ENCODE results near the gene SPON2.

DNA sequence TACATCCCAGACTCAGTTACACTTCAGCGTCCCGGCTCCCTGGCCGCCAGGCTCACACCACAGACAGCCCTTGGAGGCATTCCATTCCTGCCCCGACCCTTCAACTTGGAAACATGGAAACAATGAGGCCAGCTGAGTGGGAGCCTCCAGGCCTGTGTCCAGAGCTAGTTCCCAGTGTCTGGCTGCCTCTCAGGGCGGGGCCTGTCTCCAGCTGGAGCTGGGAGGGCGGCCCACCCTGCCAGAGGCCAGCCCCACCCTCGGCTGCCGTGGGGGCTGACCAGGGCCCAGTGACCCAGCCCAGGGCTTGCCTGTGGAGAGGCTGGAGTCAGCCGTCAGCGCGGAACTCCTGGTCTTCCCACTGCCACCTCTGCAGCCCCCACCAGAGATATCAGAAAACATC lies 37.4 kb upstream of the SPON2 start:
- TF ChIP-seq, protein P1, sequence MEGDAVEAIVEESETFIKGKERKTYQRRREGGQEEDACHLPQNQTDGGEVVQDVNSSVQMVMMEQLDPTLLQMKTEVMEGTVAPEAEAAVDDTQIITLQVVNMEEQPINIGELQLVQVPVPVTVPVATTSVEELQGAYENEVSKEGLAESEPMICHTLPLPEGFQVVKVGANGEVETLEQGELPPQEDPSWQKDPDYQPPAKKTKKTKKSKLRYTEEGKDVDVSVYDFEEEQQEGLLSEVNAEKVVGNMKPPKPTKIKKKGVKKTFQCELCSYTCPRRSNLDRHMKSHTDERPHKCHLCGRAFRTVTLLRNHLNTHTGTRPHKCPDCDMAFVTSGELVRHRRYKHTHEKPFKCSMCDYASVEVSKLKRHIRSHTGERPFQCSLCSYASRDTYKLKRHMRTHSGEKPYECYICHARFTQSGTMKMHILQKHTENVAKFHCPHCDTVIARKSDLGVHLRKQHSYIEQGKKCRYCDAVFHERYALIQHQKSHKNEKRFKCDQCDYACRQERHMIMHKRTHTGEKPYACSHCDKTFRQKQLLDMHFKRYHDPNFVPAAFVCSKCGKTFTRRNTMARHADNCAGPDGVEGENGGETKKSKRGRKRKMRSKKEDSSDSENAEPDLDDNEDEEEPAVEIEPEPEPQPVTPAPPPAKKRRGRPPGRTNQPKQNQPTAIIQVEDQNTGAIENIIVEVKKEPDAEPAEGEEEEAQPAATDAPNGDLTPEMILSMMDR (conservative IDR thresholded peaks at IDR 0.05; ENCODE audit: low read length), result no peak
- TF ChIP-seq EZH2phosphoT487 (IDR thresholded peaks at IDR 0.05; ENCODE audit: borderline replicate concordance, low read depth, low read length), result no peak
